GM19025 (cell line): ENCODE results near the gene ADGRV1.

Experiments used
- ATAC-seq: cut with Tn5 transposase; IDR thresholded peaks from one replicate; pipeline ENCODE4 v1.9.1; 2021; ENCODE audit warnings: mild to moderate bottlenecking, low read depth, moderate library complexity; ENCODE audit not compliant: unreplicated experiment

ADGRV1 gene, protein sequence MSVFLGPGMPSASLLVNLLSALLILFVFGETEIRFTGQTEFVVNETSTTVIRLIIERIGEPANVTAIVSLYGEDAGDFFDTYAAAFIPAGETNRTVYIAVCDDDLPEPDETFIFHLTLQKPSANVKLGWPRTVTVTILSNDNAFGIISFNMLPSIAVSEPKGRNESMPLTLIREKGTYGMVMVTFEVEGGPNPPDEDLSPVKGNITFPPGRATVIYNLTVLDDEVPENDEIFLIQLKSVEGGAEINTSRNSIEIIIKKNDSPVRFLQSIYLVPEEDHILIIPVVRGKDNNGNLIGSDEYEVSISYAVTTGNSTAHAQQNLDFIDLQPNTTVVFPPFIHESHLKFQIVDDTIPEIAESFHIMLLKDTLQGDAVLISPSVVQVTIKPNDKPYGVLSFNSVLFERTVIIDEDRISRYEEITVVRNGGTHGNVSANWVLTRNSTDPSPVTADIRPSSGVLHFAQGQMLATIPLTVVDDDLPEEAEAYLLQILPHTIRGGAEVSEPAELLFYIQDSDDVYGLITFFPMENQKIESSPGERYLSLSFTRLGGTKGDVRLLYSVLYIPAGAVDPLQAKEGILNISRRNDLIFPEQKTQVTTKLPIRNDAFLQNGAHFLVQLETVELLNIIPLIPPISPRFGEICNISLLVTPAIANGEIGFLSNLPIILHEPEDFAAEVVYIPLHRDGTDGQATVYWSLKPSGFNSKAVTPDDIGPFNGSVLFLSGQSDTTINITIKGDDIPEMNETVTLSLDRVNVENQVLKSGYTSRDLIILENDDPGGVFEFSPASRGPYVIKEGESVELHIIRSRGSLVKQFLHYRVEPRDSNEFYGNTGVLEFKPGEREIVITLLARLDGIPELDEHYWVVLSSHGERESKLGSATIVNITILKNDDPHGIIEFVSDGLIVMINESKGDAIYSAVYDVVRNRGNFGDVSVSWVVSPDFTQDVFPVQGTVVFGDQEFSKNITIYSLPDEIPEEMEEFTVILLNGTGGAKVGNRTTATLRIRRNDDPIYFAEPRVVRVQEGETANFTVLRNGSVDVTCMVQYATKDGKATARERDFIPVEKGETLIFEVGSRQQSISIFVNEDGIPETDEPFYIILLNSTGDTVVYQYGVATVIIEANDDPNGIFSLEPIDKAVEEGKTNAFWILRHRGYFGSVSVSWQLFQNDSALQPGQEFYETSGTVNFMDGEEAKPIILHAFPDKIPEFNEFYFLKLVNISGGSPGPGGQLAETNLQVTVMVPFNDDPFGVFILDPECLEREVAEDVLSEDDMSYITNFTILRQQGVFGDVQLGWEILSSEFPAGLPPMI (N-terminal part only)

DNA sequence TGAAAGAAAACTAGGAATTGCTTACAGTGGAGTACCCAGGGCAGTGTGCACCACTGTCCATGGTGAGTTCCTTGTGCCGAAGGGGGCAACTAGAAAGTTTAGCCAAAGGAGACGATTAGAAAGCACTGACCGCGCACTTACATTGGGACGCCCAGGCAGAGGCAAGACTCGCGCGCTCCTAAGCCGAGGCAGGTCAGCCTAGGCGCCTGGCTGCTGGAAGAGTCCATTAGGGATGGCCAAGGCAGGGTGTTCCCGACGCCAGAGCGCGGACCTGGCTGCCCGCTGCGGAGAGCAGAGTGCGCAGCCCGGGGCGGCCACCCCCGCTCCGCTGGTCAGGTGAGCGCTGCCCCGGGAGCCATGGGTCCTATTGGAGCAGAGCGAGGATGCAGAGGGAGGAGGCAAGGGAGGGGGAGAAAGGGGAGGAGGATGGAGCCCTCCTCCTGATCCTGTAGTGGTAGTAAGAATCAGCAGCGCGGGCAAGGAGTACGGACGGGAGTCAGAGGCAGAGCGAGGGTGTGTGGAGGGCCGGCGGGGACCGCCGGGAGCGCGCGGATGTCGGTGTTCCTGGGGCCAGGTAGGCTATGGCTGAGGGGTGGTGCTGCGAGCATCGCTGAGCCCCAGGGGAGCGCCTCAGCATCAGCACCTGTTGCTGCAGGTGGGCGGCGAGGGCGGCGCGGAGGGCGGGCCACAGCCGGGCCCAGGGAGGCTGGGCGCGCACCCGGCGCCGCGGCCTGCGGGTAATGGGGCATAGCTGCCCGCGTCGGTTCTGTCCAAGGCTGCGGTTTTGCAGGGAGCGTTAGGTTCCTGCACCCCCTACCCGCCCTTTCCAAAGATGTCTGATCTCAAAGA lies at the start of gene ADGRV1:
TSS of gene ADGRV1 (plus strand) at position 454 of the 849 bp plus-strand sequence. CDS start at position 553, 99 bp downstream.
- no peak for ATAC-seq

DNA sequence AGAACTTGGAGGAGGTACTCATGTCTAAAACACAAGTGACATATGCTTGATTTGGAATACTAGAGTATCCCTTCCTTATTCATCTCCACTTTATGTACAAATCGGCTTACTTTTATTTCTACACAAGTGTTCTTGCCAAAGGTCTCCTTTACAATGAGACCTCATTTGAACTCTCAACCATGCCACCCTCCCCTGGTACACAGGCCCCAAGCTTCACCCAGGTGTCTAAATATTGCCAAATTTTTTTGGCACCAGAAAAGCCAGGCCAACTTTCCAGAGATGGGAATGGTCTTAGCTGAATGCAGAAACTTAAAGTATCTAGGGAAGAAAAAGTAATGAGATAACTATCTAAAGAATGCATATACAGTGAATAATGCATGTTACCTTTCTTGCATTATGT lies 48.2 kb upstream of the ADGRV1 start:
- no peak for ATAC-seq

DNA sequence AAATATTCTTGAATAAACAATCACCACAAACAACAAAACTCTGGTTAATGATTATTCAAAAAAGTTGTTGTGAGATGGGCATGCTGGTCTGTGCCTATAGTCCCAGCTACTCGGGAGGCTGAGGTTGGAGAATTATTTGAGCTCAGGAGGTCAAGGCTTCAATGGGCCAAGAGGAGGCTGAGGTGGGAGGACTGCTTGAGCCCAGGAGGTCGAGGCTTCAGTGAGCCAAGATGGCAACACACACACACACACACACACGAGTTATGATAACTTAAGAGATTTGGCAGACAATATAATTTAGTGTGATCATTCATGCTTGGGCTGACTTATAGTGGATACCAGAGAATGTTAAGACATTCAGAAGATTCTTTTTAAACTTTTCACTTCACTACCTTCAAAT lies 44.1 kb upstream of the ADGRV1 start:
- ATAC-seq = no peak

DNA sequence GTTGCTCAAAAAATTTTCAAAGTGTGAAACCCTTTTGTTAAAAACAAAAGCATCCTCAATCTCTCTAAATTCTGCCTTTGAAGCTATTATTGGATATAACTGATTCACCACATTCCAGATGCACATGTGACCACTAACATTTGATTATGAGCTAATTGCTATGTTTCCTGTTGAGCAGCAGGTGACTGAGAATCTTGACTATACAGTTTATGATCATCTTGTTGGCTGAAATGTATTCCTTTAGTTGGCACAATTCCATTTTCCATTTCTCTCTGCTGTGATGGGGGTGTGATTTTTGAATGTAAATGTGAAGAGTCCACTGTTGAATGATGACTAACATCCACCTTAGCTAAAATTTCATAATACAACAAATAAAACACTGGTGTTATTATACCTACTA lies 39.9 kb upstream of the ADGRV1 start:
- no peak for ATAC-seq

DNA sequence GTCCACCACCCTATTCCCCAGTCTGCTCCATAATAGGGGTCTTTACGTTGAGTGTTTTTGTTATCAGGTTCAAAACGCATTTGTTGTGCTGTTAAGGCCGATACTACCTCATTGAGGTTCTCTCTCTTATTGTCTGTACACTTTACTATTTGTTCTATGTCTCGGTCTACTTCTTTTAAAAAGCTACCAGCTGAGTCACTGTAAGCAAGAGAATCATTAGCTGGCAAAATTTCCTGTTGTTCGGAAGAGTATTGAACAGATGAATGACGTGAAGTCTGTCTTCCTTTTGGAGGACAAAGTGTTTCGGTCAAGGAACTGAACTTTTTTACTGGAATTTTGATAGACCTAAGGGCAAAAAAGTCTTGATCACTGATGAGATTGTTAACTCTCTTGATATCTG lies 39.5 kb upstream of the ADGRV1 start:
- ATAC-seq = no peak

DNA sequence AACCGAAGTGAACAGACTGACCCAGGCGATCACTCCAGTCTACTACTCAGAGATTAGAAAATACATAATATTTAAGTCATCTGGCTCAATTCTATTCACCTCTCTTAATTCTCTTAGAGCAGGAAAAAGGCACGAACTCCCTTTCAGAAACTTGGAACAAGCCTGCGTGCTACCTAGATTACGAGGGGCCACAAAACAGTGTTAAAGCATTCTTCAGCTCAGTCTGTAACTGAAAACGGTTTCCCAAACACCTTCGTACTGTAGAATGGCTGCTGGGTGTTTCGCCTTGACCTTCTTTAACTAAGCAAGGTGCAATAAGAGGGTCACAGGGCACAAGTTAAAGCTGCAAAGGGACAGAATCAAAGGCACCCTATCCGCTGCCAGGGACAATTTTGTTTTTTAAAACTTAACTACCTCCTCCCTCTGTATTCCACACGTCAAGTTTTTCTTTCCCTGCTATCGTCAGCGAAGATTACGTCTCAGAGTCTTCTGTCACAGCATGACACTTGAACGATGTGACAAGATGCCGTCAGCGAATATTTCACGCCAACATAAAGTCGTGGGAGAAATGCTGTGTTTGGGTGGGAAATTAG lies 29.9 kb upstream of the ADGRV1 start:
- no peak for ATAC-seq

DNA sequence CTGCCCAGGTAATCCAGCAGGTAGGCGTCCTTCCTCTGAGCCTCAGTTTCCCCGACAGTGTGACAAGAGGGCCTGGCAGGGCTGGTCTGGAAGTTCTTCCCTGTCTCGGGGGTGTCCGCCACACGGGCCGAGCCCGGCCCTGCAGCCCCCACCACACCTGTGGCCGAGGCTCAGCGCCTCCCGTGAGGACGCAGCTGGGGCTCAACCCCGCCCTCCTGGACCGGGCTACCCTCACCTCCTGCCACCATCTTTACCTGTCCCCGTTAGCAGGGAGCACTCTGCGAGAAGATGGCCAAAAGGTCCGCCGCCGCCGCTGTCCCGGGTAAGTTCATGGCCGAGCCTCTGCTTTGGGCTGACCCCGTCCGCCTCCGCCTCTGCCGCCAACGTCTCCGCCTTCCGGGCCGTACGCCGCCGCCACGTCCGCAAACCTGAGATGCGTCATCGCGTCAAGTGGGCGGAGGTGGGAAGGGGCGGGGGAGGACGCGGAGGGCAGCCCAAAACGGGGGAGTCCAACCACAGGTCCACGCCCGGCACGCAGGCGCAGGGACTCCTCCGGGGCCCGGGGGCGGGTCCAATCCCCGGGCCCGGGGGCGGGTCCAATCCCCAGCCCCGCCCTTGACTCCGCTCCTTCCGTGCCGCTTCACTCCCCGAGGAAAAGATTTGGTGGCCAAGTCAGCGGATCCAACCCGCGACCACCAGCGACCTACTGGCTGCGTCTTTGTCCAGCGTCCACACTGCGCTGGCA lies 29.2 kb upstream of the ADGRV1 start, which contains the start of gene LYSMD3:
TSS of gene LYSMD3 (minus strand) at position 391 of the 745 bp plus-strand sequence. CDS start 4,295 bp downstream, outside the sequence.
- ATAC-seq = peak; percentile 91

DNA sequence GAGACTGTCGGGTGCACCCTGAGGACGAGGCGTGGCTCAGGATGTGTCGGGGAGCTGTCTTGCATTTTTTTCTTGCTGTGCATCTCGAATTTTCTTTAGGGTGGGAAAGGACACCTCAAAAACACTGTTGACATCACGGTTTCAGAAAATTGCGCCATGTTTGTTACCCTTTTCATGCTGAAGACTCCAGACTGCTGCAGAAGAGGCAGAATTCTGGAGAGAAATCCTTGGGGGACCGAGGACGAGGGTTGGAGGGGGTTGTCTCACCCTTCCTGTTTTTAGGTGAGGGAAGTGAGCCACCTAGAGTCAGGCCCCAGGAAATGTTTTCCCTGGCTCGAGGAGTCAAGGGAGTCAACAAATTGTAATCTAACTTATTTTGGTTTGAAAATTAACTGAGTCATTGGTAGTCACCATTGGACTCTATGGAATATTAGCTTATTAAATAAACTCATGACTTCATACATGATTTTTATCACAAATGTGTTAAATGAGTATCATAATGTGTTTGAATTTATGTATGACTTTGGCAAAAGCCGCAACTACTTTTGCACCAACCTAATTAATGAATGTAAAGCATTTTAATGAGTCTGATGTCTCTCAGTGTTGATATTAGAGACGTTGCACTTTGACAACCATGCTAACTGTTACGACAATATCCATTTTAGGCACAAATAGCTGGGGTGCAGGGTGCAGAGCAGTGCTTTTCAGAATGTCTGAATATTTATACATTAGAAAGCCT lies 28.5 kb upstream of the ADGRV1 start:
- ATAC-seq = peak; percentile 32

DNA sequence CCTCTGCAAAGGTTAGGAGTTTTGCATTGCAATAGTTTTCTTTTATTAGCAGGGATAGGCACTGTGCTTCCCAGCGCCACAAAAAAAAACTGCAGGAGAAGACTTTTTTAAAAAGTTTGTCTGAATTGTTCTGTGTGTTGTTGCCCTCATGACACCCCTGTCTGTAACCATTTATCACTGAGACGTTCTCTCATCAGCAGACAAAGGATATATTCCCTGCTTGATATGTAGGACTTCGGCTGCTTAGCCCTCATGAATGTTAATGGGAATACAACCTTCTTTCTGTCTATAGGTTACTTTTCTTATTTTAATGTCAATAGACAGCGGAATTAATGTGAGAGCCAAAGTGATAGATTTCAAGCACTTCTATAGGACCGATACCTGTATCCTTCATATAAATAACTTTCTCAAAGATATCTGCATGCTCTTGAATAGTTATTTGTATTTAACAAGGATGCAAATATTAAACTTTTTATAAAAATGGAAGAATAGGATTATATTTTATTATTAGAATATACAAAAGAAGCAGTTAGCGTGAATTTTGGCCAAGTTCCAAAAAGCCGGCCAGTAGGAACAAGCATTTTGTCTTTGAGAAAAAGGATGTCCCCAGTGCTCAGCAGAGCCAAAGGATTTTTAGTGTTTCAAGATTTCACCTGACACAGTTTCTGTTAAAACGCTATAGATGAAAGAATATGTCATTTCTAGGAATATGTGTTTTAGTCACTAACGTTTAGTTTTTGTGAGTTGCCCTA lies 27.7 kb upstream of the ADGRV1 start:
- ATAC-seq = no peak

DNA sequence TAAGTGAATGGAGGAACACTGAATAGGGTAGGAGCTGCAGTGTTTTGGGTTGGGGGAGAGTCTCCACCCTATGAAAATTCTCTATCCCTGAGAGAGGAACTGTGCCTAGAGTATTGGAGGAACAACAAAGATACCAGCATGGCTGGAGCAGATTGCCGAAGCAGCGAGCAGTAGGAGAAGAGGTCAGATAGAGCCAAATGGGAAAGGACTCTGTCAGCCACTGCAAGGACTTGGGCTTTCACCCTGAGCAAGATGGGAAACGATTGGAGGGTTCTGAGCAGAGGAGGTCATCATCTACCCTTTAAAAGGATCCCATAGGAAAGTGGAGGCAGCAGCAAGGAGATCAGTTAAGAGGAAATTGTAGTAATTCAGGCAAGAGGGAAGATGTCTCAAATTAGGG lies 24.8 kb upstream of the ADGRV1 start:
- no peak for ATAC-seq

DNA sequence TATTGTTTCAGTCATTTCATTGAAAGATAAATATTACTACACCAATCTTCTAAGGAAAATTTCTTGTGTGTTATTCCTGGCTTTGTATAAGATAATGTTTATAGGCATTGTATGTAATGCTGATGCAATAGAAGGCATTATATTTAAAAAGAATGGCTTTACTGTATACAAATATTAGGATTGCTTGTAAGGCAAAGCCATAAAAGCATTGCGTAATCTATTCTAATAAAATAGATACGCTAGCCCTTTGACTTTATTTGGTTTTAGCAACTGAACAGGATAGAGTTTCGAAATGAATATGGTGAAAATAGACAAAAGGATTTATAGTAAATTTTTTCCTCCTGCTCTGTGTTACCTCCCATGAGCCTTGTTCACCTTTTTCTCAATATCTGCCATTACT lies 23.7 kb upstream of the ADGRV1 start:
- no peak for ATAC-seq

DNA sequence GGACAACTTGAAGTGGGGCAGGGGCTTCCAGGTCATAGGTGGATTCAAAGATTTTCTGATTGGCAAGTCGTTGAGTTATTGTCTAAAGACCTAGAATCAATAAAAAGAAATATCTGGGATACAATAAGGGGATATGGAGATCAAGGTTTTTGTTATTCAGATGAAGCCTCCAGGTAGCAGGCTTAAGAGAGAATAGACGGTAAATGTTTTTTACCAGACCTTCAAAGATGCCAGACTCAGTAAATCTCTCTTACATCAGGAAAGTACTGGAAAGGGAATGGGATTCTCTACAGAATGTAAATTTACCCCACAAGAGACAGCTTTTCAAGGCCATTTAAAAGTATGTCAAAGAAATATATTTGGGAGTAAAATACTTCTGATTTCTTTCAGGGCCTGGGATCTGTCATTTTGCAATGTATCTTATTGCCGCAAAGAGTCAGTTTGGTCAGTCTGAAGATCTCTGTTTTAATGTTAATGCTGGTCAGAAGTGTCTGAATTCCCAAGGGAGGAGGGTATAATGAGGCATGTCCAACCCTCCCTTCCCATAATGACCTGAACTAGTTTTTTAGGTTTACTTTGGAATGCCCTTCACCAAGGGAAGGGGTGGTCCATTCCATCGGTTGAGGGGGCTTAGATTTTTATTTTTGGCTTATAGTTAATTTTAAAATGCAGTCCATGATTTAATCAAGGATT lies 15.6 kb upstream of the ADGRV1 start:
- ATAC-seq = no peak

DNA sequence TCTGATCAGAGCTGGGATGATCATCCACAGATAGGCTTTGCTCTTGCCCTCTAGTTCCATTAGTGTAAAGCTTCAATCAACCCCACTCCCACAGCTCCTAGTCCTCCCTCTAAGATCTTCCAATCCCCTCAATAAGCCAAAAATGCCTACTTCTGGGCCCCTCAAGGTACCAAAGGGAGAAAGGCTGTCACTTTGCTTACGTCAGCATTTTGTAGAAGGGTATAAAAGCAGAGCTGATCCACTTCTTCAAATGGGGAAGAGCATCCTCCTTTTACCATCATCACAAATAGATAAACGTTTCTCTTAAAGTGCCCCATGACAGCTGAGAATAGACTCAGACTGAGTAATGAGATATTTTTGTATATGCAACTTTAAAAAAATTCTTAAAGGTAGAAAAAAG lies 13.1 kb upstream of the ADGRV1 start:
- ATAC-seq = no peak

DNA sequence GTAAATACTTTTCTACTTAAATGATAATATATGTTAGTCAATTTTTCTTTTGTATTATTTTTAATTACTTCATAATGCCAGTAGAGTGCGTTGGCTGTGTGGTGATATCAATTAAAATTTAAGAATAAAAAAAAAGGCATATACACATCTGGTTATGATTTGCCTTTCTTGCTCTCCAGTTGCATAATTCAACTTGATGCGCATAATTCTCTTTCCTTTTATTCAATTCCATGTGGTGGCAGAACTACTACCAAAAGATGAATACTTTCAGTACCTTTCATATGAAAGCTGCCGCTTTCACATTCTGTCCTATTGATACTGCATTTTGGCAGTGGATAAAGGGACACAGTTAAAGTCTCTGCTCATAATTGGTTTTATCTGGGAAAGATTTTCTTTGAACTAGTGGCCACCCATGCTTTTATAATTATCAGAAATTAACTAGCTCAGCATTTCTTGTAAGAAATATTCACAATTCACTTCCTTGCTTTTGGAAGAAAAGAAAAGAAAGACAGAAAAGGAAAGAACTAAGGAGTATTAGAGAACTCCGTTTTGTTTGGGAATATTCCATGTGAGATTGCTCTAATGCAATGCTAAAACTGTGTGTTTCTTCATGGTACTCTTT lies 12.3 kb upstream of the ADGRV1 start:
- no peak for ATAC-seq

DNA sequence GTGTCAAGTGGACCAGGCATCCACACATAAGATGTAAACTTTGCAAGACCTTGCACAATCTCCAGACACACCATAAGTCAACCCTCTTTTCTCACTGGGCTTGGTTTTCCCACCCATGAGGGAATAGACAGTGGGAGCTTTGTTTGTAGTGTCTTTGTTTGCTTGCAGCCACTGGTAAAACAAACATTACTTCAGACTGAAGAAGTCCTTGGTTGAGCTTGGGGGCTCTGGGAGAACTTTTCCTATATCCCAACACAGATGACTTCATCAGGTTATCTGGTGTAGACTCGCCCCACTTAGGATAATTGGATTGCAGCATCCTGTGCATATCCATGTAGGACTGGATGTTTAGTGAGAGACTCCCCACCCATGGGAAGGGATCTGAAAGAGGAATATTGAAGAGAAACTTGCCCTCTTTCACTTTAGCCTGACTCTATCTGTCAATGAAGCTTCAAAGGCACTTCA lies 11.5 kb upstream of the ADGRV1 start:
- no peak for ATAC-seq

DNA sequence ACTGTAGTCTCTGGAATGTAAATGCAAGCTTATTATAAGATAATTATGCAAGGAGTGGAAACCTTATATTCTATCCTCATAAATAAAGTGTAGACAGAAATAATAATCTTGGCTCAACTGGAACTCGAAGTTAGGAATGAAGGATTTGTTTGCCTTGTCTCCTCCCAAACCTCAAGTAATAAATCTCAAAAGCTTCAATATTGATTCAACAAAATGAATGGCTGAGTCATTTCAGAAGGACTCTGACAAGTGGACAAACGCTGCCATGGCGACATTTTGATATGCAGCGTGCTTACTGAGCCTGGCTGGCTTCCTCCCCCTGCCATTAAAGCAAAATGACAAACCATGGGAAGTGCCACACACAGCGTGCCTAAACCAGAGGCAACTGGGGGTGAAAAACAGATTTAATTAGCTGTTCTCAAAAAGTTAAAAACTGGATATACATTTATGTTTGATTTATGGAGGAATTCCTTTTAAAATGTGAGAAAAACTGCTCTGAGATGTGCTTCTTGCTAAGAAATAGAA lies 10.5 kb upstream of the ADGRV1 start:
- ATAC-seq = no peak
